WTC11 (cell line): ENCODE measurements around the gene USH1G. TPM values are rescaled to one million over a fixed set of nuclear protein-coding genes. Genes with fewer than 3 reads are reported as not detected.
"Not testable (repeated sequence)": the region's sequence is repeated elsewhere in the genome, so short reads cannot be mapped to it uniquely, and the experiment has no call there.

ENCODE experiments used
- ATAC-seq: fragments of 200-7000 bp; cut with Tn5 transposase; 2 replicates; pipeline ENCODE4 v1.10.0; 2021; ENCODE audit warnings: mild to moderate bottlenecking, moderate library complexity
- CTCF ChIA-PET: fragments of 300-600 bp; sonication (Branson Sonifier 250); formaldehyde crosslinking; loops from one replicate; lab custom pipeline; 2021; ENCODE audit warnings: antibody characterized with exemption; lab: Charles Lee
- POLR2A ChIA-PET: fragments of 350-600 bp; sonication (Branson Sonifier 250); formaldehyde crosslinking; loops from one replicate; lab custom pipeline; 2021; ENCODE audit warnings: antibody characterized with exemption; lab: Charles Lee
- DNase-seq: peaks from one replicate; pipeline ENCODE4 v3.0.0; 2021; ENCODE audit warnings: low spot score
- H3K27ac Mint-ChIP-seq: 2 replicates; pipeline ENCODE4 v1.8.0; 2021; ENCODE audit warnings: mixed read lengths
- H3K27me3 Mint-ChIP-seq: 2 replicates; pipeline ENCODE4 v1.8.0; 2021; ENCODE audit warnings: low read depth, mild to moderate bottlenecking, moderate library complexity, mixed read lengths
- H3K36me3 Mint-ChIP-seq: 2 replicates; pipeline ENCODE4 v1.8.0; 2021; ENCODE audit warnings: mixed read lengths
- H3K4me1 Mint-ChIP-seq: 2 replicates; pipeline ENCODE4 v1.8.0; 2022; ENCODE audit warnings: mixed read lengths
- H3K4me3 Mint-ChIP-seq: 2 replicates; pipeline ENCODE4 v1.8.0; 2021; ENCODE audit warnings: mild to moderate bottlenecking, moderate library complexity, mixed read lengths
- H3K9me3 Mint-ChIP-seq: 2 replicates; pipeline ENCODE4 v1.8.0; 2021; ENCODE audit warnings: mixed read lengths
- ATF6 ChIP-seq: sonication (generic); formaldehyde crosslinking; IDR thresholded peaks from 2 replicates; pipeline ENCODE4 v1.8.1; 2023; ENCODE audit warnings: mild to moderate bottlenecking, missing genetic modification reagents
- E2F1 ChIP-seq: sonication (generic); formaldehyde crosslinking; IDR thresholded peaks from 2 replicates; pipeline ENCODE4 v1.8.0; 2022; ENCODE audit warnings: mild to moderate bottlenecking, missing genetic modification reagents
- NR3C1 ChIP-seq: sonication (generic); formaldehyde crosslinking; conservative IDR thresholded peaks from 2 replicates; pipeline ENCODE4 v1.8.1; 2023; ENCODE audit warnings: low read depth, mild to moderate bottlenecking, missing genetic modification reagents
- total RNA-seq: library from RNA; stranded (reverse); gene quantifications from 3 replicates; pipeline ENCODE4 v1.2.3, GENCODE V29; 2021
- TF ChIP-seq, protein P1 (sequence below): sonication (generic); formaldehyde crosslinking; IDR thresholded peaks from 2 replicates; pipeline ENCODE4 v1.8.0; 2022; ENCODE audit warnings: mild to moderate bottlenecking, missing genetic modification reagents
- TF ChIP-seq, protein P2 (sequence below): sonication (generic); formaldehyde crosslinking; IDR thresholded peaks from 2 replicates; pipeline ENCODE4 v1.8.1; 2023; ENCODE audit warnings: mild to moderate bottlenecking, moderate library complexity, missing genetic modification reagents

Gene USH1G
- total RNA-seq, 1 experiment from 2014 or later = 1.9 TPM

- ATAC-seq (no peak), DNase-seq (no peak)
- Mint-ChIP-seq H3K27ac (peak overlapping the region; percentile 83; the same call in 1 of the 2 replicates), H3K4me1 (peaks cover 11% of the 10 kb centered on the region), H3K4me3 (no peak overlapping the region), H3K9me3 (peaks cover 15% of the 10 kb centered on the region), H3K36me3 (no peaks in the 10 kb centered on the region; the same call in 1 of the 2 replicates), H3K27me3 (peaks cover 26% of the 10 kb centered on the region)
- no peak for TF ChIP-seq NR3C1
- TF ChIP-seq E2F1 (CRISPR knock-in tag) = no peak
- POLR2A ChIA-PET = interaction anchor here (0.9 kb wide), 1 partner anchor 96 kb away, joined by 3 read pairs; the partner anchor contains the start of gene MRPL58
- CTCF ChIA-PET = interaction anchor here (0.6 to 2.7 kb wide), 4 partner anchors 41 to 125 kb away, joined by 3 to 14 read pairs (median 5); no protein-coding TSS in a partner anchor
Observed at GRCh38 chr17:74916136-74916850, 6.8 kb downstream of the USH1G start.

GRCh38 chr17:74911423-74911822 is 11.6 kb downstream of the USH1G start:
- Mint-ChIP-seq H3K27me3 (peaks cover 38% of the 10 kb centered on the region), H3K9me3 (peaks cover 18% of the 10 kb centered on the region), H3K4me1 (peaks cover 38% of the 10 kb centered on the region)
- ATAC-seq, H3K36me3 Mint-ChIP-seq, POLR2A ChIA-PET, H3K4me3 Mint-ChIP-seq, DNase-seq, H3K27ac Mint-ChIP-seq: not testable (repeated sequence)
- CTCF ChIA-PET = interaction anchor here (1.6 kb wide), 1 partner anchor 46 kb away, joined by 5 read pairs; no protein-coding TSS in a partner anchor

GRCh38 chr17:74909097-74909496 is 14.0 kb downstream of the USH1G start:
- H3K36me3 Mint-ChIP-seq, POLR2A ChIA-PET, ATAC-seq, H3K4me3 Mint-ChIP-seq, H3K27ac Mint-ChIP-seq, DNase-seq: not testable (repeated sequence)
- TF ChIP-seq, protein P1, sequence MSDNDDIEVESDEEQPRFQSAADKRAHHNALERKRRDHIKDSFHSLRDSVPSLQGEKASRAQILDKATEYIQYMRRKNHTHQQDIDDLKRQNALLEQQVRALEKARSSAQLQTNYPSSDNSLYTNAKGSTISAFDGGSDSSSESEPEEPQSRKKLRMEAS (CRISPR knock-in tag) = peak; percentile 55; the same call in 1 of the 2 replicates
- Mint-ChIP-seq H3K9me3 (peaks cover 20% of the 10 kb centered on the region), H3K27me3 (peaks cover 36% of the 10 kb centered on the region), H3K4me1 (peaks cover 40% of the 10 kb centered on the region)
- CTCF ChIA-PET = interaction anchor here (1.0 to 1.2 kb wide), 3 partner anchors 10 to 15 kb away, joined by 3 to 4 read pairs (median 3); partner anchors contain the start of gene OTOP2

DNA sequence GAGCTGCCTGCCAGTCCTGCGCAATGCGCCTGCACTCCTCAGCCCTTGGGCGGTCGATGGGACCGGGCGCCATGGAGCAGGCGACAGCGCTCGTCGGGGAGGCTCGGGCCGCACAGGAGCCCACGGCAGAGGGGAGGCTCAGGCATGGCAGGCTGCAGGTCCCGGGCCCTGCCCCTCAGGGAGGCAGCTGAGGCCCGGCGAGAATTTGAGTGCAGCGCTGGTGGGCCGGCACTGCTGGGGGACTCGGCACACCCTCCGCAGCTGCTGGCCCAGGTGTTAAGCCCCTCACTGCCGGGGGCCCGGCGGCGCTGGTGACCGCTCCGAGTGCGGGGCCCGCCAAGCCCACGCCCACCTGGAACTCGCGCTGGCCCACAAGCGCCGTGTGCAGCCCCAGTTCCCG is 16.0 kb downstream of the USH1G start:
- no peak overlapping the region for H3K4me3 Mint-ChIP-seq
- ChIA-PET CTCF (interaction anchor here (0.9 to 1.6 kb wide), 5 partner anchors 18 to 54 kb away, joined by 3 to 9 read pairs (median 4); partner anchors contain the start of gene FDXR), POLR2A (interaction anchor here (1.5 kb wide), 1 partner anchor 34 kb away, joined by 3 read pairs; the partner anchor contains the start of gene FDXR)
- 0 out of 2 replicates have a peak, but pooled peaks cover 3% of the 10 kb centered on the region for H3K36me3 Mint-ChIP-seq
- ATAC-seq (no peak), DNase-seq (no peak)
- H3K9me3 Mint-ChIP-seq = peaks cover 5% of the 10 kb centered on the region
- TF ChIP-seq, protein P1 (CRISPR knock-in tag) = no peak
- TF ChIP-seq ATF6 = no peak
- TF ChIP-seq, protein P2, sequence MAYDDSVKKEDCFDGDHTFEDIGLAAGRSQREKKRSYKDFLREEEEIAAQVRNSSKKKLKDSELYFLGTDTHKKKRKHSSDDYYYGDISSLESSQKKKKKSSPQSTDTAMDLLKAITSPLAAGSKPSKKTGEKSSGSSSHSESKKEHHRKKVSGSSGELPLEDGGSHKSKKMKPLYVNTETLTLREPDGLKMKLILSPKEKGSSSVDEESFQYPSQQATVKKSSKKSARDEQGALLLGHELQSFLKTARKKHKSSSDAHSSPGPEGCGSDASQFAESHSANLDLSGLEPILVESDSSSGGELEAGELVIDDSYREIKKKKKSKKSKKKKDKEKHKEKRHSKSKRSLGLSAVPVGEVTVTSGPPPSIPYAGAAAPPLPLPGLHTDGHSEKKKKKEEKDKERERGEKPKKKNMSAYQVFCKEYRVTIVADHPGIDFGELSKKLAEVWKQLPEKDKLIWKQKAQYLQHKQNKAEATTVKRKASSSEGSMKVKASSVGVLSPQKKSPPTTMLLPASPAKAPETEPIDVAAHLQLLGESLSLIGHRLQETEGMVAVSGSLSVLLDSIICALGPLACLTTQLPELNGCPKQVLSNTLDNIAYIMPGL (CRISPR knock-in tag) = no peak
- no peak overlapping the region for H3K27ac Mint-ChIP-seq
- peaks cover 19% of the 10 kb centered on the region for H3K27me3 Mint-ChIP-seq
- H3K4me1 Mint-ChIP-seq = peaks cover 40% of the 10 kb centered on the region
